ENCODE measurements around the gene CYBA.

DNA sequence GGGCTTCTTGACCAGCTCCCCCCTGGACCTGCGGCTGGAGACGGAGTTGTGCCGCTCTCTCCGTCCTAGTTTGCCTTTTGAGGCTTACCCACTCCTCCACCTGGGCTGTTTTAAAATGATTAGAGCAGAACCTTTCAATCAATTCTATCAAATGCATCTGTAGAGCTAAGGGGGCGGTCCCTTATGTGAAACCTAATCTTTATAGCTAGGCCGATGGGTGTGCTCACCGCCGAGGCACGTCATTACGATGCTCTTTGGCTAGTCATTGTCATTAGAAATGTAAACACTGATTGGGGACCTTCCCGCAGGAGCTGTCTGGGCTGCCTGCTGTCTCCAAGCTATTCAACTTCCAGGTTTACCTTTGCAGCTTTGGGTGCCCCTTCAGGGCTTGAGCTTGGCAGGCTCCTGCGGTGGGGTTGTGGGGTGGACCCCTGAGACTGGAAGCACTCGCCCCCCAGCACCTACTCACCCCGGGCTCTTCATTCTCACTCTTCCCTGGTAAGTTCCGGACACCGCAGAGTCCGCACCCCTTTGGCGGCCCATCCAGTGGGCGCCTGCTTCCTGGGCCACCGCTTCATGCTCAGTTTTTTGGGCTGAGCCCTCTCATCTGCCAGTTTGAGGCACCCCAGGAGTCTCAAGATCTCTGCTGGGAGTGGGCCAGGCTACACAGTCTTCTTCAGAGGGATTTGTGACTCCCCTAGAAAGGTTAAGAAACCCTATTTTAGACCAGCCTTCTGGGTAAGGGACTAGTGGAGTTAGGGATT is 33.4 kb downstream of the CYBA start:
- TF ChIP-seq PHF8 (IDR thresholded peaks at IDR 0.05; ENCODE audit: borderline replicate concordance, low read depth) (no peak), JUN (IDR thresholded peaks at IDR 0.05) (no peak), SMC3 (IDR thresholded peaks at IDR 0.05) (no peak), POLR2A (IDR thresholded peaks at IDR 0.05; ENCODE audit: low read length) (no peak)
- TF ChIP-seq, protein P1, sequence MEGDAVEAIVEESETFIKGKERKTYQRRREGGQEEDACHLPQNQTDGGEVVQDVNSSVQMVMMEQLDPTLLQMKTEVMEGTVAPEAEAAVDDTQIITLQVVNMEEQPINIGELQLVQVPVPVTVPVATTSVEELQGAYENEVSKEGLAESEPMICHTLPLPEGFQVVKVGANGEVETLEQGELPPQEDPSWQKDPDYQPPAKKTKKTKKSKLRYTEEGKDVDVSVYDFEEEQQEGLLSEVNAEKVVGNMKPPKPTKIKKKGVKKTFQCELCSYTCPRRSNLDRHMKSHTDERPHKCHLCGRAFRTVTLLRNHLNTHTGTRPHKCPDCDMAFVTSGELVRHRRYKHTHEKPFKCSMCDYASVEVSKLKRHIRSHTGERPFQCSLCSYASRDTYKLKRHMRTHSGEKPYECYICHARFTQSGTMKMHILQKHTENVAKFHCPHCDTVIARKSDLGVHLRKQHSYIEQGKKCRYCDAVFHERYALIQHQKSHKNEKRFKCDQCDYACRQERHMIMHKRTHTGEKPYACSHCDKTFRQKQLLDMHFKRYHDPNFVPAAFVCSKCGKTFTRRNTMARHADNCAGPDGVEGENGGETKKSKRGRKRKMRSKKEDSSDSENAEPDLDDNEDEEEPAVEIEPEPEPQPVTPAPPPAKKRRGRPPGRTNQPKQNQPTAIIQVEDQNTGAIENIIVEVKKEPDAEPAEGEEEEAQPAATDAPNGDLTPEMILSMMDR (IDR thresholded peaks at IDR 0.05) = no peak
